ENCODE results near the gene BMS1. TPM values are rescaled to one million over a fixed set of nuclear protein-coding genes. Genes with fewer than 3 reads are reported as not detected.
"Not testable (repeated sequence)": the region's sequence is repeated elsewhere in the genome, so short reads cannot be mapped to it uniquely, and the experiment has no call there.

The BMS1 gene
- total RNA-seq, 4 donors from 2014 or later = 12.4 to 25.2 (median 14.7) TPM

DNA sequence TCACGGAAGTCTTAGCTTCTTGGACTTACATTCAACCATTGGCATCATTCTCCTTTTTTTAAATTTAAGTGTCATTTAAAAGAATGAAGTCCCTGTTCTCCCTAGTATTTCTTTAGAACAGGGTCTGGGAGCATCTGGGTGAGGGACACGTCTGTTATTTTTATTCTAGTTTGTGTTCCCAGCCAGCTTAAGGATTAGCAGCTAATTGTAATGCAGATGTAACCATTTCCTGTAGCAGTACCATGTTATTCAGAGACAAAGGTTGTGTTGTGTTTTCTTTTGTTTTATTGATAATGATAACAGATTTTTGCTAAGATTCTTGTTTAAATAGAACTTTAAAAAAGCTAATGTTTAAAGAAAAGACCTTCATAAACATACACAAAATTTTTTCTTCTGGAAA is 34.3 kb downstream of the BMS1 start:
- no peak for TF ChIP-seq CTCF (IDR thresholded peaks at IDR 0.05)
- ATAC-seq (ENCODE audit: low FRiP score) (no peak), DNase-seq (ENCODE audit: low spot score) (no peak)

DNA sequence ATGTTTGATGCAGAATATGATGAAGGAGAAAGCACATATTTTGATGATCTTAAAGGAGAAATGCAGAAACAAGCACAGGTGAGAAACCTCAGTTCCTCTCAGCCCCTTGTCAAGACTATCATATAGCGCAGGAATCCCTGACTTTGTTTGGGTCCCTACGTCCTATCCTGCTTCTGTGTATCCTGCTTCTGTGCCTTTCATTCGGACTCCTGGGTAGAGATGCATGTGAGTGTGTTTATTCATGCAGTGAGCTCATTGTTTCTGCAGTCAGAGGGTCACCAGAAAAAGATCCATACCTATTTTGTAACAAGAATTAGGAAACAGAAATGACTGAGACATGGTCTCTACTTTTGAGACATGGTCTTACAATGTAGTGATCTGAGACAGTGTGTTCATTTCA is 34.8 kb downstream of the BMS1 start:
- ATAC-seq (ENCODE audit: low FRiP score); DNase-seq (ENCODE audit: low spot score): not testable (repeated sequence)

GRCh38 chr10:42826759-42827158 is 44.2 kb downstream of the BMS1 start:
- ATAC-seq (ENCODE audit: low FRiP score); DNase-seq (ENCODE audit: low spot score): not testable (repeated sequence)

DNA sequence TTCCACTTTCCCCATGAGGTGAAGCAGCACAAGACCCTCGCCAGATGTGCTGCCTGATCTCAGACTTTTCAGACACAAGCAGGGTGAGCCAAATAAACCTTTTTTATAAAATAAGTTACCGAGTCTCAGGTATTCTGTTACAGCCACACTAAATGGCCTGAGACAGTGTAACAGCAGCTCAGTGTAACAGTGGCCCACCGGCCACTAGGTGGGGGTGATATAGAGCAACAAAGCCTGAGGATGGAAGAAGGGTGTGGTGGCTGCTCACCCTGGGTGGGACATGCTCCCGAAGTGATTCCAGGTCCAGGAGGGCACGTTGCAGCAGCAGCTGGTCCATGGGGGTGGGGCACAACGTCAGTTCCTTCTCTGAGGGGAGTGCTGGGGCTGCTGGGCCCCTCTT is 44.6 kb downstream of the BMS1 start:
- DNase-seq (ENCODE audit: low spot score) (no peak), ATAC-seq (ENCODE audit: low FRiP score) (no peak)
- no peak for TF ChIP-seq CTCF (IDR thresholded peaks at IDR 0.05)

GRCh38 chr10:42828391-42828790 is 45.8 kb downstream of the BMS1 start:
- DNase-seq (ENCODE audit: low spot score); ATAC-seq (ENCODE audit: low FRiP score): not testable (repeated sequence)

DNA sequence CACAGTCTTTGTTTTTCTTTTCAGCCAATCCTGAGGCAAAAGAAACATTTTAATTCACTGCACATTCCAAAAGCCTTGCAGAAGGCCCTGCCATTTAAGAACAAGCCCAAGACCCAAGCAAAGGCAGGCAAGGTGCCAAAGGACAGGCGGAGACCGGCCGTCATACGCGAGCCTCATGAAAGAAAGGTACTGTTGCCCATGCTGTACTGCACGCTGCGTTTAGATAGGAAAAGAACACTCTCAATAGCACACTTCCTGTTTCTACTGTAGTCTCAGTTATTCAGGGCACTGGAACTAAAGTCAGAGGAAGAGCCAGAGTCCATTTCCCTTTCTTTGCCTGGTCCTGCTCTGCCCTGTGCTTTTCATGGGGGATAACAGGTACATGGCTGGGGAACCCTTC is 47.6 kb downstream of the BMS1 start:
- no peak for TF ChIP-seq CTCF (IDR thresholded peaks at IDR 0.05)
- ATAC-seq (ENCODE audit: low FRiP score) (no peak), DNase-seq (ENCODE audit: low spot score) (no peak)

- ATAC-seq (ENCODE audit: low FRiP score) (no peak), DNase-seq (ENCODE audit: low spot score) (no peak)
- TF ChIP-seq CTCF (IDR thresholded peaks at IDR 0.05) = no peak
Measured at GRCh38 chr10:42836096-42836495, 53.5 kb downstream of the BMS1 start.

DNA sequence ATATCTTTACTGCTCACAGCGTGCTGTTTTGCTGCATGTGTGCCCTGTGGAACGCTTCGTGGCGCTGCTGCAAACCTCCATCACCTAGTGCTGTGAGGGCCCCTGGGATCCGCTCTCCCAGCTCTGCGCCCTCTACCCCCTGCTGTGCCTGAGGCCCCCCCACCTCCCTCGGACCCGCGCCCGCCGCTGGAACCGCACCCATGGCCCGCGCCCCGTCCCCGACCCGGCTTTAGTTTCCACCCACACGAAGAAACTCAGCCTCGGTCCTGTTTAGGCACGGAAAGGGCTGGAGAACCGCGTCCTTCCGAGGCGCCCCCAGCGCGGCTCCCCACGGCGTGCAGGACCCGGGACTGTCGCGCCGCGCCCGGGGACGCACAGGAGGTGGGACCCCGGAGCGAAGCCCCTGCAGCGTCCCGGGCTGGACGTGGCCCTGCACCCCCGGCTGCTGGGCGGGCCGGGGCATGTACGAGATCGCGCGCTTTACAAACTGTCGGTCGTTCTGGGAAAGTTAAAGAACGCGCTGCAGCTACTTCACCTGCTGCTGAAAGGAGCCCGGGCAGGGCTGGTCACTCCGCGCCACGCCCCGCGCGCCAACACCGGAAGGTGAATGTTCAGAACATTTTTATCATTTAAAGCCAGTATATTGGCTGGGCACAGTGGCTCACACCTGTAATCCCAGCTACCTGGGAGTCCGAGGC is 54.3 kb downstream of the BMS1 start:
- ATAC-seq (ENCODE audit: low FRiP score) (no peak), DNase-seq (ENCODE audit: low spot score) (no peak)
- TF ChIP-seq CTCF (IDR thresholded peaks at IDR 0.05) = no peak

- ATAC-seq (ENCODE audit: low FRiP score); DNase-seq (ENCODE audit: low spot score): not testable (repeated sequence)
Measured at GRCh38 chr10:42844810-42845209, 62.2 kb downstream of the BMS1 start.

DNA sequence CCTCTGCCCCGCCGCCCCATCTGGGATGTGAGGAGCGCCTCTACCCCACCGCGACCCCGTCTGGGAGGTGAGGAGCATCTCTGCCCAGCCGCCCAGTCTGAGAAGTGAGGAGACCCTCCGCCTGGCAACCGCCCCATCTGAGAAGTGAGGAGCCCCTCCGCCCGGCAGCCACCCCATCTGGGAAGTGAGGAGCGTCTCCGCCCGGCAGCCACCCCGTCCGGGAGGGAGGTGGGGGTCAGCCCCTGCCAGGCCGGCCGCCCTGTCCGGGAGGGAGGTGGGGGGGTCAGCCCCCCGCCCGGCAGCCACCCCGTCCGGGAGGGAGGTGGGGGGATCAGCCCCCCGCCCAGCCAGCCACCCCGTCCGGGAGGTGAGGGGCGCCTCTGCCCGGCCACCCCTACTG is 64.7 kb downstream of the BMS1 start:
- ATAC-seq (ENCODE audit: low FRiP score); DNase-seq (ENCODE audit: low spot score): not testable (repeated sequence)

Measured in omental fat pad (tissue), 4 donors.